NCI-H226 (cell line): ENCODE data around the gene YTHDF1.

ENCODE experiments used
- DNase-seq: peaks from one replicate; pipeline ENCODE4 v3.0.0-alpha.2; 2015

YTHDF1 gene

GRCh38 chr20:63247671-63248228 lies 31.8 kb upstream of the YTHDF1 start:
- DNase-seq, result no peak

GRCh38 chr20:63246490-63247288 lies 30.8 kb upstream of the YTHDF1 start:
- DNase-seq, result no peak

- no peak for DNase-seq
These were observed 28.5 kb upstream of the YTHDF1 start for GRCh38 chr20:63244468-63244867.

- no peak for DNase-seq
These were observed 27.8 kb upstream of the YTHDF1 start for GRCh38 chr20:63243604-63244247.

GRCh38 chr20:63242736-63243135 lies 26.8 kb upstream of the YTHDF1 start:
- no peak for DNase-seq

GRCh38 chr20:63241272-63241671 lies 25.3 kb upstream of the YTHDF1 start:
- DNase-seq, result no peak

- no peak for DNase-seq
These were observed 24.1 kb upstream of the YTHDF1 start for GRCh38 chr20:63240004-63240403.

GRCh38 chr20:63239431-63239830 lies 23.5 kb upstream of the YTHDF1 start:
- DNase-seq, result no peak

GRCh38 chr20:63238514-63239125 lies 22.7 kb upstream of the YTHDF1 start:
- DNase-seq, result no peak

- DNase-seq, result no peak
These were observed 22.1 kb upstream of the YTHDF1 start for GRCh38 chr20:63238031-63238430.

GRCh38 chr20:63236116-63236837 lies 20.3 kb upstream of the YTHDF1 start:
- no peak for DNase-seq

GRCh38 chr20:63235399-63235983 lies 19.6 kb upstream of the YTHDF1 start, which contains the start of gene BIRC7:
BIRC7 (plus strand) TSS chr20:63235905; CDS start chr20:63236097, 192 bp downstream.
- DNase-seq, result no peak

- peak; percentile 36 for DNase-seq
These were observed 18.9 kb upstream of the YTHDF1 start for GRCh38 chr20:63234693-63235398.

- no peak for DNase-seq
These were observed 18.0 kb upstream of the YTHDF1 start for GRCh38 chr20:63233924-63234323.

GRCh38 chr20:63233061-63233344 lies 17.1 kb upstream of the YTHDF1 start:
- no peak for DNase-seq

- DNase-seq, result peak; percentile 95
These were observed 16.5 kb upstream of the YTHDF1 start for GRCh38 chr20:63232235-63233060.

GRCh38 chr20:63230800-63231268 lies 14.9 kb upstream of the YTHDF1 start:
- no peak for DNase-seq

GRCh38 chr20:63228806-63229205 lies 12.9 kb upstream of the YTHDF1 start:
- no peak for DNase-seq

- DNase-seq, result no peak
These were observed 11.3 kb upstream of the YTHDF1 start for GRCh38 chr20:63227260-63227659.

GRCh38 chr20:63226042-63226943 lies 10.4 kb upstream of the YTHDF1 start:
- DNase-seq, result no peak
